G401 (cell line): ENCODE results near the gene NEK2. TPM values are rescaled to one million over a fixed set of nuclear protein-coding genes. Genes with fewer than 3 reads are reported as not detected.

Source experiments
- DNase-seq: peaks from one replicate; pipeline ENCODE4 v3.0.0-alpha.2; 2015; ENCODE audit warnings: low spot score
- in situ Hi-C: cut with HindIII; loops from 2 replicates; pipeline ENCODE4 v1.10.0; 2016; ENCODE audit warnings: low sequenced_read_pairs, mixed read lengths
- total RNA-seq: library from RNA; depleted of rRNA; stranded (reverse); fragments of >200 nt; shearing (Covaris generic); gene quantifications from 2 replicates; pipeline ENCODE4 v1.2.3, GENCODE V29; 2014; rRNA removed

The NEK2 gene
- total RNA-seq, 1 experiment from 2014 or later: 42.5 TPM

- in situ Hi-C loops: no loop called here
- no peak for DNase-seq
These were observed 56.1 kb downstream of the NEK2 start for GRCh38 chr1:211619033-211619996.

GRCh38 chr1:211616965-211617297, 58.5 kb downstream of the NEK2 start:
- no peak for DNase-seq
- in situ Hi-C loops: no loop called here

GRCh38 chr1:211616231-211616964, 59.0 kb downstream of the NEK2 start:
- peak; percentile 90 for DNase-seq
- in situ Hi-C loops: no loop called here

- in situ Hi-C loops: no loop called here
- no peak for DNase-seq
These were observed 60.8 kb downstream of the NEK2 start for GRCh38 chr1:211614615-211615014.

DNA sequence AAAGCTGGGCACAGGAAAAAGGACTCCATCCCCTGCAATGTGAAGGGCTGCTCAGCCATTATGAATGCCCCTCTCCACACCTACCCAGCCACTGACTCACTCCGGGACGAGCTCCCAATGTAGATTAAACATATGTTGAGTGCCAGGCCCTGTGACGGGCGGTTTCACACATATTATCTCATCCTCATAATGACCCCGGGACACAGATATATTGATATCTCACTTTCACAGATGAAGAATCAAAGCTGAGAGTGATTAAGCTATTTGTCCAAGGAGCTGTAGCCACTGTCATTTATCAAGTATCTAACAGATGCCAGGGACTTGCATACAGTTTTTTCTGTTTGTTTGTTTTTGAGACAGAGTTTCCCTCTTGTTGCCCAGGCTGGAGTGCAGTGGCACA, 61.5 kb downstream of the NEK2 start:
- DNase-seq: no peak
- in situ Hi-C loops: no loop called here

- in situ Hi-C loops: no loop called here
- peak; percentile 40 for DNase-seq
These were observed 62.1 kb downstream of the NEK2 start for GRCh38 chr1:211613108-211613947.

- DNase-seq: no peak
These were observed 62.7 kb downstream of the NEK2 start for GRCh38 chr1:211612786-211613107.

More at GRCh38 chr1:211612786-211613107, 62.7 kb downstream of the NEK2 start:
- in situ Hi-C loops: no loop called here

Other genes with a start within 250 kb of the NEK2 start
- gene RD3, start 183.5 kb downstream of the NEK2 start, total RNA-seq: not detected in 2 replicates
- gene SLC30A1, start 96.5 kb downstream of the NEK2 start, total RNA-seq: 14.3 and 16.6 TPM in 2 replicates
- gene LPGAT1, start 155.1 kb upstream of the NEK2 start, total RNA-seq: 19.3 and 40.9 TPM in 2 replicates